OCI-M1 (cell line): ENCODE results near the gene ISL1.
A peak's percentile ranks its signal among the peaks of the same experiment; 100 is the strongest.

Experiments
- DNase-seq: peaks from one replicate; lab custom pipeline; 2025; lab: John Stamatoyannopoulos, UW

ISL1 gene

GRCh38 chr5:51386916-51387883 lies 4.0 kb downstream of the ISL1 start:
- no peak for DNase-seq

DNA sequence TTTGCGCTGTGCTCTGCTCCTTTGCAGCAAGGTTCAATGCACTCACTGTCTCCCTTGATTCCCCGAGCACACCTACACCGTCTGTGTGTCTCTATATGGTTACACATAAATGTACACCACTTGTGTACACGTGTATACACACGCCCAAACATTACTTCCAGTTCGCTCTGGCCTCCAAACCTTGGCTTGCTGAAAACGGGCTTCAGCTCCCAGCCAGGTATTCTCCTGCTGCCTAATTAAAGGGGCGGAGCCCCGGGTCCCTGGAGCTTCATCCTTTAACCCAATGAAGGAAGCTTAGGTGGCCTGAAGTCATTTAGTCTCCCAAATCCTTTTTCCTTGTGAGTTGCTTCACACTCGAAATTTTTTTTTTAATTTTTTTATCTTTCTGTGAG lies 4.6 kb downstream of the ISL1 start:
- no peak for DNase-seq

DNA sequence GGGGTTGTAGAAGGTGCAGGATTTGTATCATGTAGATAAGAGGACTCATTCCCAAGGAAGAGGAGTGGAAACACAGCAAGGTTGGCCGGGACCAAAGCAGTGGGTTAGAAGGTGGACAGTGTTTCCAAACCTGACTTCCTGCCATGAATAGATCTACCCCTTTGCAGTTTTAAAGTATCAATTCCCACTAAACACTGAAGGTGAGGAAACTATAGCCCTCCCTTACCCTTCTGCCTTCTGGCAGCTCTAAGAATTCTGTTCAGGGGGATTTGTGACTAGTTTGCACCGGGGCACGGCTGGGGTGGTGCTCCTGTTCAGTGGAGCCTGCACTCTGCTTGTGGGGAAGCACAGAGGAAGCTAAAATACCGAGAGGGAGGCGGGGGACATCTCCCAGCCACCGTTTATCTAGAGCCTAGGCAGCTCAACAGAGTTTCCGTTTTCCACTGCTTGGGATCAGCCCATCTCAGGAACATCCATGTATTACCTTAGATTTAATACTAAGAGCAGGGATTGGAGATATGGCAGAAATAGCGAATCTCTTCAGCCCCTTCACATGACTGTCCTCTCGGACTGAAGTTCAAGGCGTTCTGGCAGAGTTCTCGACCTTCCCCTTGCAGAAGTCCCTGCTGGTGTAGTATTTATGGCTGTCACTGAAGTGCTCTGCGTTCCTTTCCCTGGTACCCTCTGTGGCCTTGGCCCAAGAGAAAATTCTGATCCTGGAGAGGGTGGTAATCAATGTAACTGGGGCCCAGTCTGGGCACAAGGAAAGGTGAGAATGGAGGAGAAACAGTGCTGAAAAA lies 5.4 kb downstream of the ISL1 start:
- no peak for DNase-seq

- DNase-seq: no peak
Measured at GRCh38 chr5:51389288-51389576, 6.0 kb downstream of the ISL1 start.

DNA sequence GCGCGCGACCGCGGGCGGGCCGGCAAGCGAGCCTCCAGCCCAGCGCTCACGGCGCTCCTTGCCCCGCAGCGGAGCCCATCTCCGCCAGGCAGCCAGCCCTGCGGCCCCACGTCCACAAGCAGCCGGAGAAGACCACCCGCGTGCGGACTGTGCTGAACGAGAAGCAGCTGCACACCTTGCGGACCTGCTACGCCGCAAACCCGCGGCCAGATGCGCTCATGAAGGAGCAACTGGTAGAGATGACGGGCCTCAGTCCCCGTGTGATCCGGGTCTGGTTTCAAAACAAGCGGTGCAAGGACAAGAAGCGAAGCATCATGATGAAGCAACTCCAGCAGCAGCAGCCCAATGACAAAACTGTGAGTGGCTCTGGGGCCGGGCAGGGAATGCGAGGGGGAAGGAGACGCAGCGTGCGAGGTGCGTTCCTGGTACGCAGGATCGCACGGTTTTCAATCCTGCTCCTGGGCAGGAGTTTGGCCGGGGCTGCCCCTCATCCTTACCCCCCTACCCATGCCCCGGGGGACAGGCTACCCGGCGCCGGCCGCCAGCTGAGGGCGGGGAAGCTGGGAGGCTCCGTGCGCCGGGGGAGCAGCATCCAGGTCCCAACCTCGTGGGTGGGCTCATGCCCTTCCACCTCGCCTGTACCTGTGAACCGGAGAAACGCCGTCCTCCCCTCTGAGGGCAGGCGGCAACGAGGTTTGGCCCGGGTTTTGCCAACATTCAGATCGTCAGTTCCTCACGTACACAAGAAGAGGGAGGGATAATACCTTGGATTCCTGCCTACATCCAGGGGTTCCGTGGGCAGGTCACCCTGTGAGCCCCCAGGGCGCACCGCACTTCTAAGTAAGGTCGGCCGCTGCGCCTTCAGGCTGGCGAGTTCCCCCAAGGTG lies 6.6 kb downstream of the ISL1 start:
- no peak for DNase-seq

GRCh38 chr5:51391175-51391574 lies 7.9 kb downstream of the ISL1 start:
- no peak for DNase-seq

DNA sequence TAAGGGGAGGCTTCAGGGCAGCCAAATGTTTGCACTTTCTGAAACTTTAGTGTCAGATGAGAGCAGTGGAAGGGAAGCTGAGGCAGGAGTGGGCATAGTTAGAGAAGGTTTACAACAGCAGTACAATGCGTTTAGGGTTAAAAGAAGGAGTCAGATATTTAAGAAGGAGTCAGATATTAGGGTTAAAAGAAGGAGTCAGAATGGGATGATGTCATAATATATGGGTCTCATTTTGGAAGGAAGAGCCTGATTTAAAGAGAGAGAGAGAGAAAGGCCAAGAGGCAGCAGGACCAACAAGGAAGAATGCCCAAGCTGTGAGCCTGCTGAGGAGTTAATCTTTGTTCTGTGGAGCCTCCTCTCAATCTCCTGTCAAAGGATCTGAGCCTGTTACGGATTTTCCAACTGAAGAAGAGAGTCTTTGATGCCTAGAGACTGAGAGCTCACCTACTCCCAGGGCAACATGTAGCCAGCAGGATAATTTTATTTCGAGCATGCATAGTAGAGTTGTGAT lies 9.5 kb downstream of the ISL1 start:
- DNase-seq: no peak

- no peak for DNase-seq
Measured at GRCh38 chr5:51394609-51395008, 11.4 kb downstream of the ISL1 start.

DNA sequence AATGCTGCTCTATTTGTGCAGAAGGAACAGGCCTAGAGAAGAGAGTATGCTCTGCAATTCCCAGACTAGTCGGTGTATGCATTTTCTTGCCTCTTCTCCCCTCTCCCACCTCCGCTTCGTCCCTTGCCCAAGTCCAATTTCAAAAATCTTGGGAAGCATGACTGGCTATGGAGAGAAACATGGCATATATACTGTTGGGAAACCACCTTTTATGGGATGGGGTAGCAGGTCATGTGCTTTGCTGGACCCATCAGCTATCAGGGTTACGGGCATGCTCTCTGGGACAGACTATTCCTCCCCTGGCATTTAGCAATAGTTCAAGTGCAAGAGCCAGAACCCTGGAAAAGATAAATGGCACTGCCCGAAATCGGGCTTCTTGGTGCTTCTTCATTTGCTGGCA lies 12.0 kb downstream of the ISL1 start:
- DNase-seq: no peak

- no peak for DNase-seq
Measured at GRCh38 chr5:51395666-51396356, 12.6 kb downstream of the ISL1 start.

DNA sequence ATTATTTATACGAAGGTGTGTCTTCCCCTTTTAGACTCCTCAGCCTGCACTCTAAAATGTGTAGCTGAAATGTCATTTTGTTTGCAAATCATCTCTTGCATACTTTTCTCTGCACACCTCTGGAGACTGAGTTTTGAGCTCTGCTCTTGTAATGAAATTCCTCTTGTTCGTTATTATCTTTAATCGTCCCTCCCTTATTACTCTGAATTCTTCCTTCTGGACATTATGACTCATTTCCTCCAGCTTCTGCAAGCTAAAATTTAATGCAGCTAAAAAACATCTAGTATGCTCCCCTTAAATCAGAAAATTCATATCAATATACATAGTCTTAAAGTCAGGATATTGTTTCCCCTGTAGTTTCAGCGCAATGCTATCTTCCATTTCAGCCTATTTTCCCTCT lies 13.5 kb downstream of the ISL1 start:
- DNase-seq: no peak

DNA sequence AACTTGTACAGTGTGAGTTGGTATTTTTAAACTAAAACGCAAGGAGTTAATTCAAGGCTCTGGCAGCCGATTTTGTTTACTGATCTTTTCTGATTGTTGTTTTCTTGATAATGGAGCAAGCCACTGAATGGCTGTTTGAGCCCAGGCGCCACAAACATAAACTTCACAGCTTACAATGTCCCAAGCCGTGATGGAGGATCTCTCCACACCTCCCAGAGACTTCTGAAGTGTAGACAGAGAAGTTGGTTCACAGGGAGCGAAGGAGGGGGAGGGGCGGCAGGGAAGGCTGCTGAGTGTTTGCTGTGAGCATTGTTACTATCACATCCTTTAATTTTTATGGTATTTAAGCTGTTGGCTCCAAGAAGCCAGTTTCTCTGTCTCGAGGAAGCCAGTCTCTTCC lies 14.7 kb downstream of the ISL1 start:
- DNase-seq: no peak

DNA sequence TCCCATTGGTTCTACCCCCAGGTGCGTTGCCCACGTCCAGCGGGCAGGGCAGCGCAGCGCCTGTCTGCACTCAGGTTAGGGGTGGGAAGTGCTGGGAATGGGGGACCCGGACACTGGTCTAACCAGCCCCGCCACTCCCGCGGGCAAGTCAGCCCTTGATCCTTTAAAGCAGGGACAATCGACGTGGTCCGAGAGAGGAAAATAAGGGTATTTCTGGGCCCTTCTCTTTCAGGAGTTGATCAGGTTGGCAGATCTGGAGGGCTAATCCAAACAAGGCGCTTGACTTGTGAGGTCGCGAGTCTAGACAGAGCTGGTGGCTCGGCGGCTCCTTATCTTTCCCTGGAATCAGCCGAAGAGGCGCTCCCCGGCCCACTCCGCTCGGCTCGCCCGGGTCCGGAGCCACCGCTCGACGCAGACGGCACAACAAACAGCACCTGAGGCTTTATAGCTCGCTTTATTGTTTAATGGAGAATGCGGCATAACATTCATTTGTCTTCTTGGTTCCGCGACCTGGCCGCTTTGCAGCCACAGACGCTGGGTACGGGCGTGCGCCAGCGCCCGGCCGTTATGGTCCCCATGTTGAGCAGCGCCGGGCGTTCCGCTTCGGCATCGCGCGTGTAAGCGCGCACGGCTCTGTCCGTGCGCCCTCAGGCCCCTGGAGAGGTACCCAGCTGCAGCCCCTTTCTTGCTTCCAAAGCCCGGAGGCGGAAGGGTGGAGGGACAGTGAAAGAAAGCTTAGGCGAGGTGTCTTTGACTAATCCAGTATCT lies 15.8 kb downstream of the ISL1 start:
- no peak for DNase-seq

- no peak for DNase-seq
Measured at GRCh38 chr5:51399643-51400006, 16.4 kb downstream of the ISL1 start.

- DNase-seq: no peak
Measured at GRCh38 chr5:51404255-51404654, 21.0 kb downstream of the ISL1 start.

DNA sequence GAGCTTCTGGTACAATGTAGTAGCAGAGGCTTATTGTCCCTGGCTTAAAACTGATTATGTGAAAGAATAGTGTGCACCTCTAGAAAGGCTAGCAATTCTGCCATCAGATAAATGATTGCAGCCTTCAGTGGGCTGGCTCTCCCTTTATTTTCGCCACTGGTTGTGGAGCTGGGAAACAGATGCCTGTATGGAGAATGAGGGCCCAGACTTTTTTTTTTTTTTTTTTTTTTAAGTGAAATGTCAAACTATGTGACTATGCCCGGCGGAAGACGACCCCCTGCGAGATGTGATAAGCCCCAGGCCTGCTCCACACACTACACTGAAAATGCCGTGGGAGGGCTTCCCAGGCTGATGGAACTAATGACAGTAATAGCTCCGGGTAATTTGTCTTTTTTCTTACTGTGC lies 28.7 kb downstream of the ISL1 start:
- DNase-seq: no peak

DNA sequence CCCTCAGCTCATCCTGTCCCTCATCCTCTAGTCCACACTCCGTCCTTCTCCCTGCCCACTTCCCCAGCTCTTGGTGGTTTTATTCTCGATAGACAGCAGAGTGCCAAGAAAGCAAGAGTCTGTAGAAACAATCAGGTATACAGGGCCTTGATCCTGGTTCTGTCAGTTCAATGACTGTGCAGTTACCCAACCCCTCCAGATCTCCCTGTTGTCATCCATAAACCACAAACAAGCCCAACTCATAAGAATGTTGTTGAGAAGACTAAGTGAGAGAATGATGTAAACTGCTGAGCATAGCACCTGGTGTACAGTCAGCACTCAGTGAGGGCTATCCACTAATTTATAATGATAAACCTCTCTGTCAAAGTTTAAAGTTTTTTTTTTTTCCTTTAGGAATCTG lies 31.3 kb downstream of the ISL1 start:
- no peak for DNase-seq

DNA sequence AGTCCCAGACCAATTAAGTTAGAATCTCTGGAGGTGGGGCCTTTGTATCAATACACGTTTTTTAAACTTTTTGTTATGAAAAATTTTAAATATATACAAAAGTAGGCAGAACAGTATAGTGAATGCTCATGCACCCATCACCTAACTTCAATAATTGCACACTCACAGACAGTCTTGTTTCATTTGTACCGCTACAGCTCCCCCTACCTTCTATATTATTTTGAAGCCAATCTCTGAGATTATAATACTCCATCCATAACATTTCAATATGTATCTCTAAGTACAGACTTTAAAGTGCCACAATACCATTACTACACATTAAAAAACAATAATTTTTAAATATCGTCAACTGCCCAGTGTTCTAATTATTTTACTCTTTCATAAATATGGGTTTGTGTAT lies 32.9 kb downstream of the ISL1 start:
- DNase-seq: peak; percentile 32

GRCh38 chr5:51433052-51433710 lies 49.9 kb downstream of the ISL1 start:
- DNase-seq: no peak

DNA sequence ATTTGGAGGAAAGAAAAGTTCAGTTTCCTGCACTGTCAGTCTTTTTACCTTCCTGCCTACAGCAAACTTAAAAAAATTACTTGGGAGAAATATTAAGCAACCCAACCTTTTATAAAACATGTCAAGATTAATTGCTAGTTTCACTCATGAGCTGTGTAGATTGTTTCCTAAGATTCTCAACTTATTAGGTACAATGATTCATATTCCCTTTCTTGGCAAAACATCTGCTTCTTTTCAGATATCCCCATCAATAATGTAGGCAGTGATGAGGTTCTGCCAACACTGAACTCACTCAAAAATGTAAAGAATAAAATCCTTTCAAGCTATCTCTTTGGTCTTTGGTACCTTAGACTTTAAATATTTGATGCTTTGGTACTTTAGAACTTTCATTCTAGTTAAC lies 56.0 kb downstream of the ISL1 start:
- DNase-seq: no peak
